Measurements from ENCODE around the gene SYNE2.

Gene SYNE2

GRCh38 chr14:64235652-64236640 is 383.1 kb downstream of the SYNE2 start:
- FAIRE-seq (no peak), DNase-seq (ENCODE audit: low spot score) (no peak)

- DNase-seq (ENCODE audit: low spot score) (no peak), FAIRE-seq (no peak)
Measured at GRCh38 chr14:64238049-64238448, 385.2 kb downstream of the SYNE2 start.

DNA sequence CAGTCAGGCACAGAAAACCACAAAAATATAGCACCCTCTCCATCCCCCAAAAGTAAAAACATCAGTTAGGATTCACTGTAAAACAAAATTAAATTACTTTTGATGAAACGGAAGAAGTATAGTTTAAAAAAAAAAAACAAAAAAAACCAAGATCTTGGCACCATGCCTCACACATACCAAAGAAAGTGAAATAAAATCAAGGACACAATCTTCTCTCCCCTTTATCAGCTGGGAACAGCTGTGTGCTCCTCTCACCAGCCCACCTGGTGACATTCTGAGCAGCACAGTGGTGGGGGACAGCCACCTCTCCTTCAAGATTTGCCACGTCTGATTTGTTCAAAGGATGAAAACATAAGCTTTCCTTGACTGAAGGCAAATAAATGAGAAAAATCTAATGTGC is 385.8 kb downstream of the SYNE2 start:
- FAIRE-seq = no peak
- DNase-seq (ENCODE audit: low spot score) = no peak

- FAIRE-seq (no peak), DNase-seq (ENCODE audit: low spot score) (no peak)
Measured at GRCh38 chr14:64244279-64244678, 391.5 kb downstream of the SYNE2 start.

- no peak for FAIRE-seq
Measured at GRCh38 chr14:64245491-64245890, 392.7 kb downstream of the SYNE2 start.

GRCh38 chr14:64246688-64247087 is 393.9 kb downstream of the SYNE2 start:
- FAIRE-seq = no peak
- no peak for DNase-seq (ENCODE audit: low spot score)

More at GRCh38 chr14:64245491-64245890, 392.7 kb downstream of the SYNE2 start:
- DNase-seq (ENCODE audit: low spot score) = no peak

- FAIRE-seq (no peak), DNase-seq (ENCODE audit: low spot score) (no peak)
Measured at GRCh38 chr14:64247195-64247594, 394.4 kb downstream of the SYNE2 start.

DNA sequence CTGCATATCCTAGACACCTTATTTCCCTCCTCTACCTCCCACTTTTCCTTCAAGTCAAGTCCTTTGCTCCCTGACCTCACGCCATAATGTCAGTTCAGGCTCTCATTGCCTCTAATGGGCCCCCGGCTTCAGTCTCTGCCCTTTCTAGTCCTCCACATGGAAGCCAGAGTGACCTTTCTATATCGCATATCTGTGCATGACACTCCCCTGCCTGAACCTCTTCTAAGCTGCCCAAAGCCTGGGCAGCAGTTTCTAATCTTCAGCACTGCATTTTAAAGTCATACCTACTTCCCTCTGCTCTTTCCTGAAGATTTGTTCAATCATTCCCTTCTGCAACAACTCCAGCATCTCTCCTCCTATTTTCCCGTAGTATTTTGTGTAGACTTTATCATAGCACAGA is 395.9 kb downstream of the SYNE2 start:
- DNase-seq (ENCODE audit: low spot score) (no peak), FAIRE-seq (no peak)

DNA sequence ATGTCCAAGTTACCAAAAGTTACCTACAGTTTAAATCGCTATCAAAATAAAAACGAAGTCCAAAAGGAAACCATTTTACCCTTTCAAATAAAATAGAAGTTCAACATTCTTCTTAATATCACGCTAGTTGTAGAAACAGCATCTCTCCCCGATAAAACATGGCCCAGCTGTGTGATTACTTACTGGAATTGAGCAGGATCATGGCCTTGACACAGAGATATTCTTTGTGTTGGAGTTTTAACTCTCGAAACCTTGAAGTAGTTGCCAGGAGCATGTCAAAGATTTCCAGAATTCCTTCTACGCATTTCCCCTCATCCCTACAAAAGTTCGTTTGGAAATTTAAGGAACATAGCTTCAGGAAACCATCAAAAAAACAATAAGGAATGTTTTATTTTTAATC is 396.6 kb downstream of the SYNE2 start:
- no peak for DNase-seq (ENCODE audit: low spot score)
- FAIRE-seq = no peak

- FAIRE-seq = no peak
- DNase-seq (ENCODE audit: low spot score) = no peak
Measured at GRCh38 chr14:64253672-64254071, 400.9 kb downstream of the SYNE2 start.

- FAIRE-seq (no peak), DNase-seq (ENCODE audit: low spot score) (no peak)
Measured at GRCh38 chr14:64255756-64256155, 403.0 kb downstream of the SYNE2 start.

GRCh38 chr14:64260418-64260817 is 407.6 kb downstream of the SYNE2 start:
- FAIRE-seq (no peak), DNase-seq (ENCODE audit: low spot score) (no peak)

DNA sequence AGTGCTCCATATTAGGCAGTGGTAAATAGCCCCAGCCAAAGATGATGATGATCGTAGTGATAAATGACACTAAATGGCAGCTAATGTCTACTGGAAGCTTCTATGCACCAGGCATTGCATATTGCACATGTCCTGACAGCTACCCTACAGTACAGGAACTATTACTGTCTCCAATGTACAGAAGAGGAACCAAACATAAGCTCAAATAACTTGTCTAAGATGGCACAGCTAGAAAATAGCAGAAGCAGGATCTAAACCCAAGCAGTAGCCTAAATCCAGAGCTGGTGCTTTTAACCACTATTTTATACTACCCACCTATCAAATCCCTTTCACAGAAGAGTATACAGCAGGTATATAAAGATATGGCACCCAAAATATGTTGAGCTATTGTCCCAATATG is 412.4 kb downstream of the SYNE2 start:
- DNase-seq (ENCODE audit: low spot score) (no peak), FAIRE-seq (no peak)

GRCh38 chr14:64266239-64266638 is 413.4 kb downstream of the SYNE2 start:
- FAIRE-seq = no peak
- peak; percentile 8 for DNase-seq (ENCODE audit: low spot score)

- no peak for DNase-seq (ENCODE audit: low spot score)
- FAIRE-seq = no peak
Measured at GRCh38 chr14:64272019-64272418, 419.2 kb downstream of the SYNE2 start.
